HL-60 (cell line): Measurements from ENCODE around the gene RPS6KC1.
"Not testable (repeated sequence)": the region's sequence is repeated elsewhere in the genome, so short reads cannot be mapped to it uniquely, and the experiment has no call there.

ENCODE experiments used
- DNase-seq, 2 experiments: peaks; one replicate each; pipeline ENCODE4 v3.0.0-alpha.2; 2010 to 2020; ENCODE audit warnings: low read depth in 1 of 2, low spot score in 1 of 2
- H3K27ac ChIP-seq: fragments of 250-450 bp; sonication (Bioruptor Pico); replicated peaks from 2 replicates; pipeline ENCODE4 v1.5.1; 2020; ENCODE audit warnings: mild to moderate bottlenecking, moderate library complexity
- H3K27me3 ChIP-seq: fragments of 250-450 bp; sonication (Bioruptor Pico); 2 replicates; pipeline ENCODE4 v1.5.1; 2021; ENCODE audit warnings: mild to moderate bottlenecking, moderate library complexity; ENCODE audit not compliant: insufficient read depth, poor library complexity, severe bottlenecking
- H3K4me3 ChIP-seq: replicated peaks from 2 replicates; pipeline ENCODE4 v1.5.1; 2011; ENCODE audit warnings: mild to moderate bottlenecking, control low read depth, low read length; ENCODE audit not compliant: insufficient read depth
- CTCF ChIP-seq: IDR thresholded peaks from one replicate; pipeline ENCODE4 v1.5.1; 2011; ENCODE audit warnings: low read length, control low read depth, inconsistent platforms; ENCODE audit not compliant: insufficient read depth
- GABPA ChIP-seq: IDR thresholded peaks from 2 replicates; pipeline ENCODE4 v1.6.1; 2012; ENCODE audit warnings: low read depth
- POLR2AphosphoS5 ChIP-seq: IDR thresholded peaks from 2 replicates; pipeline ENCODE4 v1.6.1; 2012; ENCODE audit warnings: low read depth
- REST ChIP-seq: IDR thresholded peaks from 2 replicates; pipeline ENCODE4 v1.6.1; 2012; ENCODE audit warnings: low read depth; ENCODE audit not compliant: insufficient replicate concordance
- SPI1 ChIP-seq: IDR thresholded peaks from 2 replicates; pipeline ENCODE4 v1.6.1; 2012; ENCODE audit warnings: low read depth, mild to moderate bottlenecking, borderline replicate concordance

Gene RPS6KC1

DNA sequence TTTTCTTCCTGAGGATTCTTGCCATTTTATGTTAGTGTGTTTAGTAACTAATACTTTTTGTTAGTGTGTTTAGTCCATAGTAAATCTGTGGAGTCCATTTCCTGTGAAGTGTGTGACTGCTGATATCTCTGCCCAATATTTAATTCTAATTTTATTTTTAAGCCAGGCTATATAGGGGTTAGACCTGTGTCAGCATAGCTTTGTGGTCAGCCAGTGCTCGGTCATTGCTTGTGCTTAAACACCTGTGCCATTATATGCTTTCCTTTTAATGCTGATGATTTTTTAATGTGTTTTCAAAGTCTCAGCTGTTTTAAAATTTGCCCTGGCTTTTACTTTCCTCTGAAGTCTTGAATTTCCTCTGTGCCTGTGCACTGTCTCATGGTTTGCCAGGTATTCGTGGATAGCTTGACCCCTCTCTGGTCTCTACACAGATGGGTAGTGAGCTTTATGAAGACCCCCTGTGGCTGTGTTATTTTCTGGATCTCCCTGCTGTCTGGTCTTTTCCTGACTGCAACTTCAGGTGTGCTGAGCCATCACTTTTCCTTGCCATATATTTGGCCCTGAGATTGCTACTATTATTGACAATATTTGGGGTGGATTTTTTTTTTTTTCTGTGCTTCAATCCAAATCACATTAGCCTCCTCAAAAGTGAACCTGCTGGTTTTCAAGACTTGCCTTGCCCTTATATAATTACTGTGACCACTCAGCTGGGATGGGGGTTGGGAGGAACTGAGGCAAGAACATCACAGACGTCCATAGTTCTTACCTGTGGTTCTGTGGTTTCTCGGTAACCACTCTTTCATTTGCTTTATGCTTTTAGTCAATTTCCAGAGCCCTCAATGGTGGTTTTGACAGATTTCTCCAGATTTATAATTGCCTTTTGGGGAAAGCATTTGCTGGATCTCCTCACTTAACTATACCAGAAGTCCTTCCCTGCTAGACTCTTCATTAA lies 59.6 kb downstream of the RPS6KC1 start:
- H3K27ac ChIP-seq = no peak overlapping the region
- DNase-seq = no peak

DNA sequence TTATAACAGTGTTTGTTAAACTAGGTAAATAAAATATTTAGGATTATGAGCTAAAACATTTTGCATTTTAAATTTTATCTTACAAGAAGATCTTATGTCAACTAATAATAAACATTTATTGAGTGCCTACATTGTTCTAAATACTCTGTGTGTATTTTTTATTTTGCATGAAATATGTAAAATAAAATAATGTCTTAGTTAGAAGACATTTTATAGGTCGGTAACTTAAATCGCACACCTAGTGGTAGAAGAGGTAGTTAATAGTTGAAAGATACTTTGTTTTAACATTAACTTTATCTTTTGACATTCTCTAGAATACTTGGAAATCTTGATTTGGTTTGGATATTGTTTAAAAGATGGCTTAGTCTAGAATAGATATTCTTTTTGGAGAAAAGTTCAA lies 60.5 kb downstream of the RPS6KC1 start:
- H3K27me3 ChIP-seq = no peaks in the 10 kb centered on the region
- no peak overlapping the region for H3K27ac ChIP-seq
- TF ChIP-seq GABPA = no peak
- no peak for TF ChIP-seq POLR2AphosphoS5
- no peak for DNase-seq
- no peak overlapping the region for H3K4me3 ChIP-seq

More for the DNA sequence above, 59.6 kb downstream of the RPS6KC1 start:
- H3K27me3 ChIP-seq = no peaks in the 10 kb centered on the region
- TF ChIP-seq SPI1 (no peak), POLR2AphosphoS5 (no peak), GABPA (no peak), REST (no peak), CTCF (no peak)
- H3K4me3 ChIP-seq = no peak overlapping the region

DNA sequence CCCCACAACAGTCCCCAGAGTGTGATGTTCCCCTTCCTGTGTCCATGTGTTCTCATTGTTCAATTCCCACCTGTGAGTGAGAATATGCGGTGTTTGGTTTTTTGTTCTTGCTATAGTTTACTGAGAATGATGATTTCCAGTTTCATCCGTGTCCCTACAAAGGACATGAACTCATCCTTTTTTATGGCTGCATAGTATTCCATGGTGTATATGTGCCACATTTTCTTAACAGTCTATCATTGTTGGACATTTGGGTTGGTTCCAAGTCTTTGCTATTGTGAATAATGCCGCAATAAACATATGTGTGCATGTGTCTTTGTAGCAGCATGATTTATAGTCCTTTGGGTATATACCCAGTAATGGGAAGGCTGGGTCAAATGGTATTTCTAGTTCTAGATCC lies 61.7 kb downstream of the RPS6KC1 start:
- H3K4me3 ChIP-seq, H3K27ac ChIP-seq, DNase-seq, H3K27me3 ChIP-seq: not testable (repeated sequence)

GRCh38 chr1:213117699-213118180 lies 66.7 kb downstream of the RPS6KC1 start:
- H3K27me3 ChIP-seq, H3K4me3 ChIP-seq, DNase-seq, H3K27ac ChIP-seq: not testable (repeated sequence)

GRCh38 chr1:213119794-213120193 lies 68.8 kb downstream of the RPS6KC1 start:
- H3K27ac ChIP-seq = no peak overlapping the region
- H3K27me3 ChIP-seq = no peaks in the 10 kb centered on the region
- no peak overlapping the region for H3K4me3 ChIP-seq
- TF ChIP-seq REST (no peak), GABPA (no peak), SPI1 (no peak), CTCF (no peak), POLR2AphosphoS5 (no peak)
- no peak for DNase-seq
